ACC112 (cell line): Measurements from ENCODE around the gene DHX40.

Experiments
- H2AFZ ChIP-seq: fragments of 200-600 bp; sonication (generic); one replicate; pipeline ENCODE4 v1.6.0; 2017; ENCODE audit warnings: antibody characterized with exemption, low read length; ENCODE audit not compliant: unreplicated experiment
- H3K27ac ChIP-seq: fragments of 200-600 bp; sonication (generic); 2 replicates; pipeline ENCODE4 v1.5.1; 2014; ENCODE audit warnings: low read depth, mild to moderate bottlenecking, antibody characterized with exemption, low read length, moderate library complexity
- H3K27me3 ChIP-seq: fragments of 200-600 bp; sonication (generic); 2 replicates; pipeline ENCODE4 v1.6.1; 2014; ENCODE audit warnings: mild to moderate bottlenecking, antibody characterized with exemption, low read length, moderate library complexity, mixed read lengths; ENCODE audit not compliant: insufficient read depth
- H3K36me3 ChIP-seq: fragments of 200-600 bp; sonication (generic); 2 replicates; pipeline ENCODE4 v1.6.1; 2016; ENCODE audit warnings: mild to moderate bottlenecking, antibody characterized with exemption, low read length, moderate library complexity, mixed read lengths; ENCODE audit not compliant: insufficient read depth
- H3K4me1 ChIP-seq: fragments of 200-600 bp; sonication (generic); one replicate; pipeline ENCODE4 v1.6.1; 2016; ENCODE audit warnings: low read length, mixed read lengths; ENCODE audit not compliant: insufficient read depth, unreplicated experiment, control insufficient read depth
- H3K4me3 ChIP-seq: fragments of 200-600 bp; sonication (generic); 2 replicates; pipeline ENCODE4 v1.5.1; 2014; ENCODE audit warnings: mild to moderate bottlenecking, low read depth, low read length
- H3K79me2 ChIP-seq: fragments of 200-600 bp; sonication (generic); one replicate; pipeline ENCODE4 v1.6.0; 2016; ENCODE audit warnings: low read length; ENCODE audit not compliant: control insufficient read depth, unreplicated experiment, insufficient read depth

DHX40 gene

GRCh38 chr17:59627770-59628171, 62.4 kb downstream of the DHX40 start:
- Histone ChIP-seq H3K27me3 (no peaks in the 10 kb centered on the region), H3K79me2 (peaks cover 96% of the 10 kb centered on the region), H3K4me1 (peaks cover 51% of the 10 kb centered on the region), H3K4me3 (no peak overlapping the region), H3K36me3 (peaks cover 31% of the 10 kb centered on the region), H3K27ac (no peak overlapping the region), H2AFZ (no peak overlapping the region)

GRCh38 chr17:59629174-59629573, 63.8 kb downstream of the DHX40 start:
- no peaks in the 10 kb centered on the region for H3K27me3 ChIP-seq
- H3K79me2 ChIP-seq = peaks cover 95% of the 10 kb centered on the region
- H3K4me1 ChIP-seq = peaks cover 42% of the 10 kb centered on the region
- H3K36me3 ChIP-seq = peaks cover 31% of the 10 kb centered on the region
- H2AFZ ChIP-seq = no peak overlapping the region
- no peak overlapping the region for H3K4me3 ChIP-seq
- no peak overlapping the region for H3K27ac ChIP-seq

GRCh38 chr17:59631276-59631675, 65.9 kb downstream of the DHX40 start:
- no peak overlapping the region for H2AFZ ChIP-seq
- H3K27me3 ChIP-seq = no peaks in the 10 kb centered on the region
- H3K27ac ChIP-seq = no peak overlapping the region
- peaks cover 43% of the 10 kb centered on the region for H3K4me1 ChIP-seq
- no peak overlapping the region for H3K4me3 ChIP-seq
- peaks cover 30% of the 10 kb centered on the region for H3K36me3 ChIP-seq
- peaks cover 96% of the 10 kb centered on the region for H3K79me2 ChIP-seq

- Histone ChIP-seq H3K27ac (peak overlapping the region; percentile 26; the same call in 1 of the 2 replicates), H3K4me1 (peaks cover 40% of the 10 kb centered on the region), H3K79me2 (peaks cover 92% of the 10 kb centered on the region), H3K27me3 (no peaks in the 10 kb centered on the region), H2AFZ (no peak overlapping the region), H3K36me3 (peaks cover 27% of the 10 kb centered on the region), H3K4me3 (no peak overlapping the region)
These were observed 67.0 kb downstream of the DHX40 start for GRCh38 chr17:59632398-59632797.

- H3K27ac ChIP-seq = no peak overlapping the region
- peaks cover 92% of the 10 kb centered on the region for H3K79me2 ChIP-seq
- H3K4me1 ChIP-seq = peaks cover 35% of the 10 kb centered on the region
- H3K4me3 ChIP-seq = no peak overlapping the region
- no peak overlapping the region for H2AFZ ChIP-seq
- H3K36me3 ChIP-seq = peaks cover 16% of the 10 kb centered on the region
- H3K27me3 ChIP-seq = no peaks in the 10 kb centered on the region
These were observed 68.4 kb downstream of the DHX40 start for GRCh38 chr17:59633658-59634359.

- no peak overlapping the region for H3K4me3 ChIP-seq
- H3K27me3 ChIP-seq = no peaks in the 10 kb centered on the region
- H3K4me1 ChIP-seq = peaks cover 38% of the 10 kb centered on the region
- H3K36me3 ChIP-seq = peaks cover 13% of the 10 kb centered on the region; the same call in 1 of the 2 replicates
- H3K27ac ChIP-seq = peak overlapping the region; percentile 11
- no peak overlapping the region for H2AFZ ChIP-seq
- peaks cover 94% of the 10 kb centered on the region for H3K79me2 ChIP-seq
These were observed 69.5 kb downstream of the DHX40 start for GRCh38 chr17:59634632-59635541.

GRCh38 chr17:59637611-59638310, 72.4 kb downstream of the DHX40 start:
- H3K79me2 ChIP-seq = peaks cover 96% of the 10 kb centered on the region
- no peaks in the 10 kb centered on the region for H3K27me3 ChIP-seq
- H3K27ac ChIP-seq = no peak overlapping the region
- H2AFZ ChIP-seq = no peak overlapping the region
- no peak overlapping the region for H3K4me3 ChIP-seq
- peaks cover 5% of the 10 kb centered on the region; the same call in 1 of the 2 replicates for H3K36me3 ChIP-seq
- peaks cover 33% of the 10 kb centered on the region for H3K4me1 ChIP-seq

- Histone ChIP-seq H2AFZ (no peak overlapping the region), H3K79me2 (peaks cover 95% of the 10 kb centered on the region), H3K27ac (no peak overlapping the region), H3K27me3 (no peaks in the 10 kb centered on the region), H3K36me3 (peaks cover 7% of the 10 kb centered on the region), H3K4me1 (peaks cover 34% of the 10 kb centered on the region), H3K4me3 (no peak overlapping the region)
These were observed 73.1 kb downstream of the DHX40 start for GRCh38 chr17:59638553-59638952.

GRCh38 chr17:59641799-59642484, 76.5 kb downstream of the DHX40 start:
- peaks cover 96% of the 10 kb centered on the region for H3K79me2 ChIP-seq
- H3K27ac ChIP-seq = no peak overlapping the region
- no peak overlapping the region for H2AFZ ChIP-seq
- no peak overlapping the region for H3K4me3 ChIP-seq
- H3K27me3 ChIP-seq = no peaks in the 10 kb centered on the region
- H3K4me1 ChIP-seq = peaks cover 23% of the 10 kb centered on the region
- H3K36me3 ChIP-seq = peaks cover 30% of the 10 kb centered on the region

GRCh38 chr17:59642565-59642964, 77.2 kb downstream of the DHX40 start:
- Histone ChIP-seq H3K4me1 (peaks cover 23% of the 10 kb centered on the region), H3K36me3 (peaks cover 36% of the 10 kb centered on the region), H2AFZ (no peak overlapping the region), H3K79me2 (peaks cover 98% of the 10 kb centered on the region), H3K27me3 (no peaks in the 10 kb centered on the region), H3K27ac (peak overlapping the region; percentile 10; the same call in 1 of the 2 replicates), H3K4me3 (no peak overlapping the region)
